SK-N-SH (cell line): Measurements from ENCODE around the gene CD300A. TPM values are rescaled to one million over a fixed set of nuclear protein-coding genes. Genes with fewer than 3 reads are reported as not detected.

Experiments used
- CTCF ChIA-PET: fragments of 300-600, 350-600 bp; formaldehyde crosslinking; extraction: SDS; loops from one replicate; lab custom pipeline; 2021; lab: Yijun Ruan, JAX
- POLR2A ChIA-PET: fragments of 350-600 bp; sonication (Branson Sonifier 250); formaldehyde crosslinking; extraction: SDS; loops from one replicate; lab custom pipeline; 2020; ENCODE audit warnings: antibody characterized with exemption, inconsistent platforms; lab: Yijun Ruan, JAX
- DNase-seq: peaks from one replicate; pipeline ENCODE4 v3.0.0; 2012
- H2AFZ ChIP-seq: fragments of 200-600 bp; sonication (generic); 2 replicates; pipeline ENCODE4 v1.8.1; 2016; ENCODE audit warnings: antibody characterized with exemption, mild to moderate bottlenecking, low read depth
- H3F3A ChIP-seq: fragments of 200-600 bp; sonication (generic); replicated peaks from 2 replicates; pipeline ENCODE3; 2016; ENCODE audit warnings: antibody characterized with exemption, mild to moderate bottlenecking; ENCODE audit not compliant: insufficient read depth
- H3K27ac ChIP-seq, 2 experiments: fragments of 200-500 bp in 1 of 2; fragments of 200-600 bp in 1 of 2; sonication (Bioruptor generic) in 1 of 2; sonication (generic), shearing (Covaris generic) in 1 of 2; 2 replicates each; pipeline versions ENCODE4 v1.5.1 to v1.6.1; 2014 to 2016; ENCODE audit warnings: low read depth in 2 of 2, inconsistent platforms in 1 of 2, low read length in 1 of 2, mild to moderate bottlenecking in 1 of 2, mixed read lengths in 1 of 2
- H3K27me3 ChIP-seq: fragments of 200-600 bp; sonication (generic), shearing (Covaris generic); 2 replicates; pipeline ENCODE4 v1.6.1; 2016; ENCODE audit warnings: mixed run types; ENCODE audit not compliant: insufficient read depth
- H3K36me3 ChIP-seq, 2 experiments: fragments of 200-500 bp in 1 of 2; fragments of 200-600 bp in 1 of 2; sonication (Bioruptor generic) in 1 of 2; sonication (generic) in 1 of 2; replicated peaks in 1 of 2; 2 replicates each; pipeline versions ENCODE3 to v1.5.1; 2014 to 2016; ENCODE audit warnings: low read length in 1 of 2, mild to moderate bottlenecking in 1 of 2; ENCODE audit not compliant: insufficient read depth in 2 of 2, control insufficient read depth in 1 of 2
- H3K4me1 ChIP-seq, 2 experiments: fragments of 200-500 bp in 1 of 2; fragments of 200-600 bp in 1 of 2; sonication (Bioruptor generic) in 1 of 2; sonication (generic), shearing (Covaris generic) in 1 of 2; 2 replicates each; pipeline versions ENCODE4 v1.5.1 to v1.6.1; 2014 to 2016; ENCODE audit warnings: low read depth in 1 of 2, low read length in 1 of 2, mixed run types in 1 of 2; ENCODE audit not compliant: insufficient read depth in 2 of 2, control insufficient read depth in 1 of 2
- H3K4me2 ChIP-seq: fragments of 200-600 bp; sonication (generic), shearing (Covaris generic); 2 replicates; pipeline ENCODE4 v1.6.1; 2017; ENCODE audit warnings: mixed run types
- H3K4me3 ChIP-seq, 2 experiments: fragments of 200-500 bp in 1 of 2; fragments of 200-600 bp in 1 of 2; sonication (Bioruptor generic) in 1 of 2; sonication (generic), shearing (Covaris generic) in 1 of 2; 2 replicates each; pipeline versions ENCODE4 v1.5.1 to v1.8.1; 2014 to 2016; ENCODE audit warnings: low read depth in 2 of 2, inconsistent platforms in 1 of 2, low read length in 1 of 2, mild to moderate bottlenecking in 1 of 2, mixed read lengths in 1 of 2, moderate library complexity in 1 of 2
- H3K79me2 ChIP-seq: fragments of 200-600 bp; sonication (generic); 2 replicates; pipeline ENCODE4 v1.8.1; 2017; ENCODE audit warnings: mild to moderate bottlenecking; ENCODE audit not compliant: insufficient read depth
- H3K9ac ChIP-seq: fragments of 200-600 bp; sonication (generic); 2 replicates; pipeline ENCODE4 v1.6.1; 2017; ENCODE audit warnings: mixed run types
- H3K9me2 ChIP-seq: fragments of 200-600 bp; sonication (generic); 2 replicates; pipeline ENCODE4 v1.6.1; 2017; ENCODE audit warnings: mixed run types
- H3K9me3 ChIP-seq: fragments of 200-600 bp; sonication (generic); 2 replicates; pipeline ENCODE4 v1.6.1; 2017; ENCODE audit warnings: mixed run types, mild to moderate bottlenecking, moderate library complexity
- H4K20me1 ChIP-seq: fragments of 200-600 bp; sonication (generic); 2 replicates; pipeline ENCODE4 v1.6.1; 2017; ENCODE audit warnings: mild to moderate bottlenecking, mixed run types; ENCODE audit not compliant: insufficient read depth
- EZH2phosphoT487 ChIP-seq: fragments of 200-600 bp; sonication (generic); IDR thresholded peaks from 2 replicates; pipeline ENCODE4 v1.6.1; 2017; ENCODE audit warnings: low read depth, mixed run types, mild to moderate bottlenecking, antibody characterized with exemption, moderate library complexity, borderline replicate concordance
- FOSL2 ChIP-seq: IDR thresholded peaks from 2 replicates; pipeline ENCODE4 v1.4.0; 2012; ENCODE audit warnings: low read depth, mild to moderate bottlenecking, moderate library complexity, borderline replicate concordance
- FOXM1 ChIP-seq: IDR thresholded peaks from 2 replicates; pipeline ENCODE4 v1.4.0; 2012; ENCODE audit warnings: low read depth, mild to moderate bottlenecking
- MEF2A ChIP-seq: IDR thresholded peaks from 2 replicates; pipeline ENCODE4 v1.4.0; 2012; ENCODE audit warnings: low read depth, borderline replicate concordance
- POLR2AphosphoS5 ChIP-seq: IDR thresholded peaks from 2 replicates; pipeline ENCODE4 v1.6.1; 2012; ENCODE audit warnings: low read depth, low read length
- RAD21 ChIP-seq: IDR thresholded peaks from 2 replicates; pipeline ENCODE4 v1.6.1; 2012; ENCODE audit warnings: mild to moderate bottlenecking, low read length
- RXRA ChIP-seq: IDR thresholded peaks from 2 replicates; pipeline ENCODE4 v1.4.0; 2012; ENCODE audit warnings: low read depth, mild to moderate bottlenecking, borderline replicate concordance
- TAF1 ChIP-seq: IDR thresholded peaks from 2 replicates; pipeline ENCODE4 v1.6.1; 2012; ENCODE audit warnings: low read depth, mild to moderate bottlenecking, low read length, moderate library complexity, borderline replicate concordance
- TCF12 ChIP-seq: IDR thresholded peaks from 2 replicates; pipeline ENCODE4 v1.4.0; 2012
- USF2 ChIP-seq: fragments of 150-350 bp; IDR thresholded peaks from 2 replicates; pipeline ENCODE4 v1.6.1; 2017; ENCODE audit warnings: antibody characterized with exemption, low read length, low read depth, borderline replicate concordance
- WGBS: methylation state at CpG from one replicate; pipeline ENCODE4 v1.1.6; 2017; ENCODE audit warnings: low lambda C conversion rate; 5-methylcytosine and 5-hydroxymethylcytosine counted together
- polyA plus RNA-seq, 3 experiments: library from polyadenylated mRNA; depleted of rRNA; stranded (reverse); fragments of >200 nt; gene quantifications; 2 replicates each; pipeline ENCODE4 v1.2.3, GENCODE V29; 2012
- TF ChIP-seq, protein P1 (sequence below): IDR thresholded peaks from 2 replicates; pipeline ENCODE4 v1.4.0; 2012; ENCODE audit warnings: low read depth, borderline replicate concordance
- TF ChIP-seq, protein P2 (sequence below): IDR thresholded peaks from 2 replicates; pipeline ENCODE4; 2012

CD300A gene
- polyA plus RNA-seq, 1 of the 3 experiments (the other 2 are of a cell fraction): not detected

DNA sequence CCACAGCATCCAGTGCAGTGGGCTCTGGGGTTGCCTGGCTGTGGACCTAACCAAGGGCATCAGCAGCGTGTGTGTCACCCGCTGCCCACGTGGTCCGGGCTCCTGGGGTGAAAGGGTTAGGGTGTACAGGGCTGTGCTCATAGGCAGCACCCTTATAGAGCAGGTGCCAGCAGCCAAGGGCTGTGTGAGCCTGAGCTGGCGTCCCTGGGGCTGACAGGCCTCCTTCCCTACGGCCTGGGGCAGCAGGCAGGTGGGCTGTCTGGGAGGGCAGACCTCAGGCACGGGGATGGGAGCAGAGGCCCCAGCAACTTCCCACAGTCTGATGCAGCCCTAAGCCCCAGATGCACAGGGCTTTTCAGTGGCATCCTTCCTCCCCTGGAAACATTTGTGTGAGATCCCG lies 13.9 kb downstream of the CD300A start (continued):
- TF ChIP-seq FOSL2 (no peak), TCF12 (no peak)

DNA sequence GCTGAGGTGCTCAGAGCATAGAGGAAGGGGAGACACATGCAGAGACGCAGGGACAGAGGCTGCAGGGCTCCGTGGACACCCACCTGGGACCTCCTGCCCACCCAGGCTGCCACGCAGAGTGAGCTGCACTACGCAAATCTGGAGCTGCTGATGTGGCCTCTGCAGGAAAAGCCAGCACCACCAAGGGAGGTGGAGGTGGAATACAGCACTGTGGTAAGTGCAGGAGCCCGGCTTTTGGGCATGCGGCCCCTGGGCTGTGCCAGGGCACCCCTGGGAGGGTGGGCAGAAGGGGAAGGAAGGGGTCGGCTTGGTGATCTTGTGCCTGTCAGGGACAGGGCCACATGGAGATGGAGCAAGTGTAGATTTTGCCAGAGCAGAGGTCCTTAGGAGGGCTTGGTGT lies 15.2 kb downstream of the CD300A start:
- Histone ChIP-seq H3K4me3 (no peak overlapping the region), H3K79me2 (no peaks in the 10 kb centered on the region), H2AFZ (no peak overlapping the region), H3F3A (no peaks in the 10 kb centered on the region), H3K36me3 (no peaks in the 10 kb centered on the region), H3K9ac (no peak overlapping the region), H3K27me3 (no peaks in the 10 kb centered on the region), H3K27ac (no peak overlapping the region), H3K9me2 (no peaks in the 10 kb centered on the region), H4K20me1 (no peaks in the 10 kb centered on the region), H3K4me1 (no peaks in the 10 kb centered on the region), H3K4me2 (no peak overlapping the region), H3K9me3 (no peaks in the 10 kb centered on the region)
- DNase-seq: no peak
- WGBS: 10% methylated on average over 7 of the region's 7 CpGs
- ChIA-PET CTCF (interaction anchor here (0.7 to 15.8 kb wide), 6 partner anchors 9 to 207 kb away, joined by 3 to 122 read pairs (median 26); partner anchors contain the start of gene GPR142), POLR2A (no interaction called here)
- no peak for TF ChIP-seq USF2
- no peak for TF ChIP-seq MEF2A
- TF ChIP-seq TCF12: no peak
- no peak for TF ChIP-seq RXRA
- TF ChIP-seq, protein P1, sequence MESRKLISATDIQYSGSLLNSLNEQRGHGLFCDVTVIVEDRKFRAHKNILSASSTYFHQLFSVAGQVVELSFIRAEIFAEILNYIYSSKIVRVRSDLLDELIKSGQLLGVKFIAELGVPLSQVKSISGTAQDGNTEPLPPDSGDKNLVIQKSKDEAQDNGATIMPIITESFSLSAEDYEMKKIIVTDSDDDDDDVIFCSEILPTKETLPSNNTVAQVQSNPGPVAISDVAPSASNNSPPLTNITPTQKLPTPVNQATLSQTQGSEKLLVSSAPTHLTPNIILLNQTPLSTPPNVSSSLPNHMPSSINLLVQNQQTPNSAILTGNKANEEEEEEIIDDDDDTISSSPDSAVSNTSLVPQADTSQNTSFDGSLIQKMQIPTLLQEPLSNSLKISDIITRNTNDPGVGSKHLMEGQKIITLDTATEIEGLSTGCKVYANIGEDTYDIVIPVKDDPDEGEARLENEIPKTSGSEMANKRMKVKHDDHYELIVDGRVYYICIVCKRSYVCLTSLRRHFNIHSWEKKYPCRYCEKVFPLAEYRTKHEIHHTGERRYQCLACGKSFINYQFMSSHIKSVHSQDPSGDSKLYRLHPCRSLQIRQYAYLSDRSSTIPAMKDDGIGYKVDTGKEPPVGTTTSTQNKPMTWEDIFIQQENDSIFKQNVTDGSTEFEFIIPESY: no peak
- no peak for TF ChIP-seq RAD21
- TF ChIP-seq, protein P2, sequence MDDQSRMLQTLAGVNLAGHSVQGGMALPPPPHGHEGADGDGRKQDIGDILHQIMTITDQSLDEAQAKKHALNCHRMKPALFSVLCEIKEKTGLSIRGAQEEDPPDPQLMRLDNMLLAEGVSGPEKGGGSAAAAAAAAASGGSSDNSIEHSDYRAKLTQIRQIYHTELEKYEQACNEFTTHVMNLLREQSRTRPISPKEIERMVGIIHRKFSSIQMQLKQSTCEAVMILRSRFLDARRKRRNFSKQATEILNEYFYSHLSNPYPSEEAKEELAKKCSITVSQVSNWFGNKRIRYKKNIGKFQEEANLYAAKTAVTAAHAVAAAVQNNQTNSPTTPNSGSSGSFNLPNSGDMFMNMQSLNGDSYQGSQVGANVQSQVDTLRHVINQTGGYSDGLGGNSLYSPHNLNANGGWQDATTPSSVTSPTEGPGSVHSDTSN: no peak
- no peak for TF ChIP-seq FOSL2
- TF ChIP-seq TAF1: no peak
- TF ChIP-seq EZH2phosphoT487: no peak
- no peak for TF ChIP-seq POLR2AphosphoS5
- TF ChIP-seq FOXM1: no peak
